HepG2 (cell line): ENCODE results near the gene NPAS2. TPM values are rescaled to one million over a fixed set of nuclear protein-coding genes. Genes with fewer than 3 reads are reported as not detected.

Experiments
- CSRNP2 ChIP-seq: sonication (generic); formaldehyde crosslinking; conservative IDR thresholded peaks from 2 replicates; pipeline ENCODE4 v1.8.0; 2022; ENCODE audit warnings: low read depth, missing genetic modification reagents
- MAFF ChIP-seq: IDR thresholded peaks from 2 replicates; pipeline ENCODE4 v1.6.1; 2011; ENCODE audit warnings: low read depth, low read length, improper control_type of control experiment
- NCOA5 ChIP-seq: sonication (generic); formaldehyde crosslinking; IDR thresholded peaks from 2 replicates; pipeline ENCODE4 v1.4.0; 2020; ENCODE audit warnings: missing genetic modification reagents
- PHF8 ChIP-seq: sonication (generic); formaldehyde crosslinking; IDR thresholded peaks from 2 replicates; pipeline ENCODE4 v1.5.0; 2020; ENCODE audit warnings: missing genetic modification reagents
- REXO4 ChIP-seq: sonication (generic); formaldehyde crosslinking; IDR thresholded peaks from 2 replicates; pipeline ENCODE4 v1.8.0; 2022; ENCODE audit warnings: missing genetic modification reagents, mild to moderate bottlenecking, borderline replicate concordance
- TFDP2 ChIP-seq: sonication (generic); formaldehyde crosslinking; IDR thresholded peaks from 2 replicates; pipeline ENCODE4 v1.4.0; 2020; ENCODE audit warnings: missing genetic modification reagents
- TRAFD1 ChIP-seq: sonication (generic); formaldehyde crosslinking; IDR thresholded peaks from 2 replicates; pipeline ENCODE4 v1.5.1; 2020; ENCODE audit warnings: missing genetic modification reagents, mild to moderate bottlenecking, borderline replicate concordance
- ZBTB14 ChIP-seq: sonication (generic); formaldehyde crosslinking; IDR thresholded peaks from 2 replicates; pipeline ENCODE4 v1.4.0; 2020; ENCODE audit warnings: missing genetic modification reagents
- ZNF407 ChIP-seq: sonication (generic); formaldehyde crosslinking; IDR thresholded peaks from one replicate; pipeline ENCODE4 v1.5.1; 2020; ENCODE audit warnings: mild to moderate bottlenecking, missing genetic modification reagents; ENCODE audit errors: not compliant biosample characterization
- ZNF496 ChIP-seq: sonication (generic); formaldehyde crosslinking; IDR thresholded peaks from 2 replicates; pipeline ENCODE4 v1.8.1; 2023; ENCODE audit warnings: mild to moderate bottlenecking, moderate library complexity, missing genetic modification reagents; ENCODE audit not compliant: insufficient replicate concordance
- ZNF597 ChIP-seq: sonication (generic); formaldehyde crosslinking; IDR thresholded peaks from 2 replicates; pipeline ENCODE4 v1.5.0; 2020; ENCODE audit warnings: missing genetic modification reagents
- ZNF660 ChIP-seq: sonication (generic); formaldehyde crosslinking; IDR thresholded peaks from 2 replicates; pipeline ENCODE4 v1.5.1; 2020; ENCODE audit warnings: mild to moderate bottlenecking, low read depth, missing genetic modification reagents, borderline replicate concordance
- polyA plus RNA-seq, 8 experiments: library from polyadenylated mRNA; depleted of rRNA in 3 of 8; stranded (reverse) in 7 of 8; unstranded in 1 of 8; fragments of >200 nt; fragmentation: Illumina TruSeq in 4 of 8; extraction: Trizol in 4 of 8; gene quantifications; 2 replicates each; pipeline versions ENCODE4 v1.2.1 to v1.2.3, GENCODE V29; 2011 to 2016; ENCODE audit warnings: low read depth in 4 of 8, missing spikeins in 1 of 8, mixed read lengths in 1 of 8; ENCODE audit not compliant: insufficient read depth in 1 of 8
- total RNA-seq, 5 experiments: library from RNA; depleted of rRNA; stranded (reverse); fragments of >200 nt; fragmentation: Illumina TruSeq; extraction: Trizol; gene quantifications; 2 replicates each; pipeline ENCODE4 v1.2.3, GENCODE V29; 2016; ENCODE audit warnings: low read depth in 1 of 5

The NPAS2 gene
- total and polyA plus RNA-seq, 2 of the 13 experiments (the other 11 are each of a cell fraction or from before 2014, with no cell fraction given): 14.8 to 37.5 TPM

GRCh38 chr2:100875516-100876230 lies 55.7 kb downstream of the NPAS2 start (continued):
- no peak for TF ChIP-seq ZNF407 (CRISPR knock-in tag)
- TF ChIP-seq REXO4: no peak
- peak; percentile 46; the same call in 1 of the 2 replicates for TF ChIP-seq TFDP2 (CRISPR knock-in tag)
- no peak for TF ChIP-seq MAFF
- TF ChIP-seq ZBTB14: no peak
- peak; percentile 33; the same call in 1 of the 2 replicates for TF ChIP-seq PHF8
- no peak for TF ChIP-seq ZNF597 (CRISPR knock-in tag)
- no peak for TF ChIP-seq NCOA5 (CRISPR knock-in tag)
- TF ChIP-seq TRAFD1 (CRISPR knock-in tag): no peak
- no peak for TF ChIP-seq ZNF496
- TF ChIP-seq CSRNP2: no peak
- TF ChIP-seq ZNF660 (CRISPR knock-in tag): no peak
